Measurements from ENCODE around the gene UPK1A.

The UPK1A gene

GRCh38 chr19:35715355-35715809, 49.1 kb downstream of the UPK1A start:
- no peak for DNase-seq (ENCODE audit: low read depth)
- in situ Hi-C loops (cut with HindIII; ENCODE audit: low sequenced_read_pairs), result no loop called here
- no peak for TF ChIP-seq CTCF (IDR thresholded peaks at IDR 0.05; ENCODE audit: low read depth, low read length, missing control alignments)
- H3K4me3 ChIP-seq (ENCODE audit: low read depth, low read length), result no peak overlapping the region

- no peak for TF ChIP-seq CTCF (IDR thresholded peaks at IDR 0.05; ENCODE audit: low read depth, low read length, missing control alignments)
- H3K4me3 ChIP-seq (ENCODE audit: low read depth, low read length), result peak overlapping the region; percentile 70
- DNase-seq (ENCODE audit: low read depth), result peak; percentile 2
- in situ Hi-C loops (cut with HindIII; ENCODE audit: low sequenced_read_pairs), result no loop called here
Measured at GRCh38 chr19:35715981-35716800, 49.9 kb downstream of the UPK1A start.

GRCh38 chr19:35716801-35717664, 50.7 kb downstream of the UPK1A start:
- in situ Hi-C loops (cut with HindIII; ENCODE audit: low sequenced_read_pairs), result no loop called here
- peak overlapping the region; percentile 70 for H3K4me3 ChIP-seq (ENCODE audit: low read depth, low read length)
- TF ChIP-seq CTCF (IDR thresholded peaks at IDR 0.05; ENCODE audit: low read depth, low read length, missing control alignments), result peak; percentile 88
- DNase-seq (ENCODE audit: low read depth), result peak; percentile 44

GRCh38 chr19:35717665-35718344, 51.5 kb downstream of the UPK1A start, which contains the start of gene KMT2B:
Gene KMT2B, plus strand, starts transcription at chr19:35718003. Its CDS starts 16 bp downstream, at chr19:35718019.
- no peak for TF ChIP-seq CTCF (IDR thresholded peaks at IDR 0.05; ENCODE audit: low read depth, low read length, missing control alignments)
- in situ Hi-C loops (cut with HindIII; ENCODE audit: low sequenced_read_pairs), result no loop called here
- DNase-seq (ENCODE audit: low read depth), result peak; percentile 91

GRCh38 chr19:35718345-35719041, 52.2 kb downstream of the UPK1A start:
- DNase-seq (ENCODE audit: low read depth), result no peak
- TF ChIP-seq CTCF (IDR thresholded peaks at IDR 0.05; ENCODE audit: low read depth, low read length, missing control alignments), result no peak
- peak overlapping the region; percentile 82 for H3K4me3 ChIP-seq (ENCODE audit: low read depth, low read length)
- in situ Hi-C loops (cut with HindIII; ENCODE audit: low sequenced_read_pairs), result no loop called here

More at GRCh38 chr19:35717665-35718344, 51.5 kb downstream of the UPK1A start, which contains the start of gene KMT2B:
- peak within 1 kb of the TSS; percentile 82 for H3K4me3 ChIP-seq (ENCODE audit: low read depth, low read length)

Measured in astrocyte of the cerebellum (primary cell).